K562 (cell line): ENCODE data around the gene PAQR4. TPM values are rescaled to one million over a fixed set of nuclear protein-coding genes. Genes with fewer than 3 reads are reported as not detected.

Experiments
- EP400 ChIP-seq: fragments of 450-650 bp; IDR thresholded peaks from 2 replicates; pipeline ENCODE4 v1.6.1; 2017; ENCODE audit warnings: antibody characterized with exemption, mild to moderate bottlenecking, moderate library complexity
- FOSL1 ChIP-seq: fragments of 200-800 bp; sonication (Bioruptor generic); conservative IDR thresholded peaks from 2 replicates; pipeline ENCODE4 v1.6.1; 2016; ENCODE audit warnings: missing genetic modification characterization, missing compliant biosample characterization
- KLF10 ChIP-seq: fragments of 250-450 bp; sonication (Bioruptor Pico); IDR thresholded peaks from 2 replicates; pipeline ENCODE4 v1.6.1; 2021; ENCODE audit warnings: matching md5 sums
- PHF21A ChIP-seq: fragments of 450-650 bp; IDR thresholded peaks from 2 replicates; pipeline ENCODE4 v1.6.1; 2017; ENCODE audit warnings: low read depth, borderline replicate concordance
- RAD51 ChIP-seq: fragments of 450-650 bp; IDR thresholded peaks from 2 replicates; pipeline ENCODE4 v1.7.1; 2016; ENCODE audit warnings: low read depth, mild to moderate bottlenecking, borderline replicate concordance
- RCOR1 ChIP-seq, 2 experiments: IDR thresholded peaks; 2 replicates each; pipeline ENCODE4 v1.6.1; 2012; ENCODE audit warnings: low read depth in 2 of 2, low read length in 2 of 2, borderline replicate concordance in 1 of 2, improper control_type of control experiment in 1 of 2
- SUPT5H ChIP-seq: fragments of 450-650 bp; IDR thresholded peaks from 2 replicates; pipeline ENCODE4 v1.6.1; 2016
- TCF3 ChIP-seq: sonication (generic); formaldehyde crosslinking; IDR thresholded peaks from 2 replicates; pipeline ENCODE4 v1.4.0; 2020; ENCODE audit warnings: mild to moderate bottlenecking, missing genetic modification reagents
- U2AF2 ChIP-seq: fragments of 200-400 bp; formaldehyde crosslinking; optimal IDR thresholded peaks from 2 replicates; pipeline ENCODE3; 2017; ENCODE audit warnings: low read depth, mild to moderate bottlenecking, low read length
- ZNF197 ChIP-seq: fragments of 200-800 bp; sonication (Bioruptor generic); IDR thresholded peaks from 2 replicates; pipeline ENCODE4 v1.6.1; 2016; ENCODE audit warnings: low read depth, missing genetic modification characterization, missing compliant biosample characterization
- polyA plus RNA-seq, 8 experiments: library from polyadenylated mRNA; depleted of rRNA in 4 of 8; stranded (reverse) in 5 of 8; unstranded in 3 of 8; fragments of >200 nt; fragmentation: Nextera tagmentation in 2 of 8; fragmentation: Illumina TruSeq in 1 of 8; extraction: Ambion mirVana in 2 of 8; extraction: Trizol in 1 of 8; gene quantifications; 2 replicates each; pipeline versions ENCODE4 v1.2.1 to v1.2.3, GENCODE V29; 2011 to 2014; ENCODE audit warnings: inconsistent platforms in 1 of 8, missing spikeins in 1 of 8
- total RNA-seq, 7 experiments: library from RNA; depleted of rRNA in 6 of 7; stranded (reverse); fragments of >200 nt in 6 of 7; fragmentation: Illumina TruSeq in 2 of 7; extraction: Trizol in 2 of 7; gene quantifications; 2 replicates each; pipeline versions ENCODE4 v1.2.1 to v1.2.3, GENCODE V29; 2011 to 2021; ENCODE audit warnings: low replicate concordance in 1 of 7
- TF ChIP-seq, protein P1 (sequence below), 2 experiments: fragments of 450-650 bp; IDR thresholded peaks; 2 replicates each; pipeline ENCODE4 v1.6.1; 2018; ENCODE audit warnings: mild to moderate bottlenecking in 2 of 2, low read depth in 1 of 2; ENCODE audit not compliant: partially characterized antibody in 2 of 2
- TF ChIP-seq, protein P2 (sequence below): sonication (generic); formaldehyde crosslinking; IDR thresholded peaks from 2 replicates; pipeline ENCODE4 v1.8.1; 2023; ENCODE audit warnings: missing genetic modification reagents, mild to moderate bottlenecking, borderline replicate concordance
- TF ChIP-seq, protein P3 (sequence below): sonication (generic); IDR thresholded peaks from 2 replicates; pipeline ENCODE4 v1.6.1; 2016
- TF ChIP-seq, protein P4 (sequence below): fragments of 150-350 bp; conservative IDR thresholded peaks from 2 replicates; pipeline ENCODE4 v1.6.1; 2014; ENCODE audit warnings: low read length

The PAQR4 gene
- total and polyA plus RNA-seq, 9 of the 15 experiments (the other 6 are each of a cell fraction or from before 2014, with no cell fraction given), result 0.62 to 40.4 (median 19.5) TPM

DNA sequence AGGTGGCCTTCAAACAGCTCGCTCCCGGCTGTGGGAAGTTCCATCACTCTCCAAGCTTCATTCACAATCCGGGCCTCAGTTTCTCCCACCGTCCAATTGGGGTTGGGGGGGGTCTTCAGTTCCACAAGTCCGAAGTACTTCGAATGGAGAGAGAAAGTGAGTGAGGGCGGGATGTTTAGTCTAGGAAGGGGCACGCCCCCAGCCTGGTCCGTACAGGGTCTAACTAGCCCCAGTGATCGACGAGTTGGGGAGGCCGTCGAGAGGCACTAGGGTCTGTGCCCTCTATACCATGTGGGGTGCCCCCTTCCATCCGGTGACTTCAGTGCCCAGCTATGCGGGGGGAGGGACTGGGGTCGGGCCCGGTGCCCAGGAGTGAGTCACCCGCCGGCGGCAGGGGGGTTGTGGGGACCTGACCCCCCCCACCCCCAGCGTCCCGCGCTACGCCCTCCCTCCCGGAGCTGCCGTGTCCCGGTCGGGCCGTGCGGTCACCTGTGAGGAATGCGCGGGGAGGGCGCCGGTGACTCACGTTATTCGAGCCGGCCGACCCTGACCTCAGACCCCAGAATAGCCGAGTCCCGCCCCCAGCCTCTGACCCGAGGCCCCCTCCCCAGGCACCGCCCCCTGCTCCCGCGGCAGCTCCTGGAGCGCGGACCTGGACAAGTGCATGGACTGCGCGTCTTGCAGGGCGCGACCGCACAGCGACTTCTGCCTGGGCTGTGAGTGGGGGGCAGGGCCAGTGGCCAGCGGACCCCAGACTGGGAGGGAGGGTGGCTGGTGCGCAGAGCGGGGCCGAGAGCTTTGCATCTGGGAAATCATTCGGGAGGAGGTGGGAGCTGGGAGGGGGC, 51.7 kb downstream of the PAQR4 start (continued):
- TF ChIP-seq, protein P1, sequence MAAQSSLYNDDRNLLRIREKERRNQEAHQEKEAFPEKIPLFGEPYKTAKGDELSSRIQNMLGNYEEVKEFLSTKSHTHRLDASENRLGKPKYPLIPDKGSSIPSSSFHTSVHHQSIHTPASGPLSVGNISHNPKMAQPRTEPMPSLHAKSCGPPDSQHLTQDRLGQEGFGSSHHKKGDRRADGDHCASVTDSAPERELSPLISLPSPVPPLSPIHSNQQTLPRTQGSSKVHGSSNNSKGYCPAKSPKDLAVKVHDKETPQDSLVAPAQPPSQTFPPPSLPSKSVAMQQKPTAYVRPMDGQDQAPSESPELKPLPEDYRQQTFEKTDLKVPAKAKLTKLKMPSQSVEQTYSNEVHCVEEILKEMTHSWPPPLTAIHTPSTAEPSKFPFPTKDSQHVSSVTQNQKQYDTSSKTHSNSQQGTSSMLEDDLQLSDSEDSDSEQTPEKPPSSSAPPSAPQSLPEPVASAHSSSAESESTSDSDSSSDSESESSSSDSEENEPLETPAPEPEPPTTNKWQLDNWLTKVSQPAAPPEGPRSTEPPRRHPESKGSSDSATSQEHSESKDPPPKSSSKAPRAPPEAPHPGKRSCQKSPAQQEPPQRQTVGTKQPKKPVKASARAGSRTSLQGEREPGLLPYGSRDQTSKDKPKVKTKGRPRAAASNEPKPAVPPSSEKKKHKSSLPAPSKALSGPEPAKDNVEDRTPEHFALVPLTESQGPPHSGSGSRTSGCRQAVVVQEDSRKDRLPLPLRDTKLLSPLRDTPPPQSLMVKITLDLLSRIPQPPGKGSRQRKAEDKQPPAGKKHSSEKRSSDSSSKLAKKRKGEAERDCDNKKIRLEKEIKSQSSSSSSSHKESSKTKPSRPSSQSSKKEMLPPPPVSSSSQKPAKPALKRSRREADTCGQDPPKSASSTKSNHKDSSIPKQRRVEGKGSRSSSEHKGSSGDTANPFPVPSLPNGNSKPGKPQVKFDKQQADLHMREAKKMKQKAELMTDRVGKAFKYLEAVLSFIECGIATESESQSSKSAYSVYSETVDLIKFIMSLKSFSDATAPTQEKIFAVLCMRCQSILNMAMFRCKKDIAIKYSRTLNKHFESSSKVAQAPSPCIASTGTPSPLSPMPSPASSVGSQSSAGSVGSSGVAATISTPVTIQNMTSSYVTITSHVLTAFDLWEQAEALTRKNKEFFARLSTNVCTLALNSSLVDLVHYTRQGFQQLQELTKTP (IDR thresholded peaks at IDR 0.05; ENCODE audit: low read depth in 1 of 2, partially characterized antibody in 2 of 2), result peak in 1 of 2 experiments; percentile 17
- TF ChIP-seq, protein P2, sequence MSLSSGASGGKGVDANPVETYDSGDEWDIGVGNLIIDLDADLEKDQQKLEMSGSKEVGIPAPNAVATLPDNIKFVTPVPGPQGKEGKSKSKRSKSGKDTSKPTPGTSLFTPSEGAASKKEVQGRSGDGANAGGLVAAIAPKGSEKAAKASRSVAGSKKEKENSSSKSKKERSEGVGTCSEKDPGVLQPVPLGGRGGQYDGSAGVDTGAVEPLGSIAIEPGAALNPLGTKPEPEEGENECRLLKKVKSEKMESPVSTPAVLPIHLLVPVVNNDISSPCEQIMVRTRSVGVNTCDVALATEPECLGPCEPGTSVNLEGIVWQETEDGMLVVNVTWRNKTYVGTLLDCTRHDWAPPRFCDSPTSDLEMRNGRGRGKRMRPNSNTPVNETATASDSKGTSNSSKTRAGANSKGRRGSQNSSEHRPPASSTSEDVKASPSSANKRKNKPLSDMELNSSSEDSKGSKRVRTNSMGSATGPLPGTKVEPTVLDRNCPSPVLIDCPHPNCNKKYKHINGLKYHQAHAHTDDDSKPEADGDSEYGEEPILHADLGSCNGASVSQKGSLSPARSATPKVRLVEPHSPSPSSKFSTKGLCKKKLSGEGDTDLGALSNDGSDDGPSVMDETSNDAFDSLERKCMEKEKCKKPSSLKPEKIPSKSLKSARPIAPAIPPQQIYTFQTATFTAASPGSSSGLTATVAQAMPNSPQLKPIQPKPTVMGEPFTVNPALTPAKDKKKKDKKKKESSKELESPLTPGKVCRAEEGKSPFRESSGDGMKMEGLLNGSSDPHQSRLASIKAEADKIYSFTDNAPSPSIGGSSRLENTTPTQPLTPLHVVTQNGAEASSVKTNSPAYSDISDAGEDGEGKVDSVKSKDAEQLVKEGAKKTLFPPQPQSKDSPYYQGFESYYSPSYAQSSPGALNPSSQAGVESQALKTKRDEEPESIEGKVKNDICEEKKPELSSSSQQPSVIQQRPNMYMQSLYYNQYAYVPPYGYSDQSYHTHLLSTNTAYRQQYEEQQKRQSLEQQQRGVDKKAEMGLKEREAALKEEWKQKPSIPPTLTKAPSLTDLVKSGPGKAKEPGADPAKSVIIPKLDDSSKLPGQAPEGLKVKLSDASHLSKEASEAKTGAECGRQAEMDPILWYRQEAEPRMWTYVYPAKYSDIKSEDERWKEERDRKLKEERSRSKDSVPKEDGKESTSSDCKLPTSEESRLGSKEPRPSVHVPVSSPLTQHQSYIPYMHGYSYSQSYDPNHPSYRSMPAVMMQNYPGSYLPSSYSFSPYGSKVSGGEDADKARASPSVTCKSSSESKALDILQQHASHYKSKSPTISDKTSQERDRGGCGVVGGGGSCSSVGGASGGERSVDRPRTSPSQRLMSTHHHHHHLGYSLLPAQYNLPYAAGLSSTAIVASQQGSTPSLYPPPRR (CRISPR knock-in tag), result 0 out of 2 replicates have a peak, but pooled peaks have one; percentile 49
- TF ChIP-seq SUPT5H (peak; percentile 62), PHF21A (no peak), ZNF197 (no peak), EP400 (peak; percentile 46; the same call in 1 of the 2 replicates), FOSL1 (peak; percentile 93), RAD51 (0 out of 2 replicates have a peak, but pooled peaks have one; percentile 29), RCOR1 (IDR thresholded peaks at IDR 0.05; ENCODE audit: borderline replicate concordance in 1 of 2, low read depth in 2 of 2, low read length in 2 of 2) (no peak), U2AF2 (no peak), TCF3 (CRISPR knock-in tag) (no peak), KLF10 (CRISPR knock-in tag) (no peak)
- TF ChIP-seq, protein P3, sequence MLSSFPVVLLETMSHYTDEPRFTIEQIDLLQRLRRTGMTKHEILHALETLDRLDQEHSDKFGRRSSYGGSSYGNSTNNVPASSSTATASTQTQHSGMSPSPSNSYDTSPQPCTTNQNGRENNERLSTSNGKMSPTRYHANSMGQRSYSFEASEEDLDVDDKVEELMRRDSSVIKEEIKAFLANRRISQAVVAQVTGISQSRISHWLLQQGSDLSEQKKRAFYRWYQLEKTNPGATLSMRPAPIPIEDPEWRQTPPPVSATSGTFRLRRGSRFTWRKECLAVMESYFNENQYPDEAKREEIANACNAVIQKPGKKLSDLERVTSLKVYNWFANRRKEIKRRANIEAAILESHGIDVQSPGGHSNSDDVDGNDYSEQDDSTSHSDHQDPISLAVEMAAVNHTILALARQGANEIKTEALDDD, result no peak
- TF ChIP-seq, protein P4, sequence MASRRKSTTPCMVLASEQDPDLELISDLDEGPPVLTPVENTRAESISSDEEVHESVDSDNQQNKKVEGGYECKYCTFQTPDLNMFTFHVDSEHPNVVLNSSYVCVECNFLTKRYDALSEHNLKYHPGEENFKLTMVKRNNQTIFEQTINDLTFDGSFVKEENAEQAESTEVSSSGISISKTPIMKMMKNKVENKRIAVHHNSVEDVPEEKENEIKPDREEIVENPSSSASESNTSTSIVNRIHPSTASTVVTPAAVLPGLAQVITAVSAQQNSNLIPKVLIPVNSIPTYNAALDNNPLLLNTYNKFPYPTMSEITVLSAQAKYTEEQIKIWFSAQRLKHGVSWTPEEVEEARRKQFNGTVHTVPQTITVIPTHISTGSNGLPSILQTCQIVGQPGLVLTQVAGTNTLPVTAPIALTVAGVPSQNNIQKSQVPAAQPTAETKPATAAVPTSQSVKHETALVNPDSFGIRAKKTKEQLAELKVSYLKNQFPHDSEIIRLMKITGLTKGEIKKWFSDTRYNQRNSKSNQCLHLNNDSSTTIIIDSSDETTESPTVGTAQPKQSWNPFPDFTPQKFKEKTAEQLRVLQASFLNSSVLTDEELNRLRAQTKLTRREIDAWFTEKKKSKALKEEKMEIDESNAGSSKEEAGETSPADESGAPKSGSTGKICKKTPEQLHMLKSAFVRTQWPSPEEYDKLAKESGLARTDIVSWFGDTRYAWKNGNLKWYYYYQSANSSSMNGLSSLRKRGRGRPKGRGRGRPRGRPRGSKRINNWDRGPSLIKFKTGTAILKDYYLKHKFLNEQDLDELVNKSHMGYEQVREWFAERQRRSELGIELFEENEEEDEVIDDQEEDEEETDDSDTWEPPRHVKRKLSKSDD, result no peak
